Endothelial cell (in vitro differentiated cells): ENCODE data around the gene CDK5. TPM values are rescaled to one million over a fixed set of nuclear protein-coding genes. Genes with fewer than 3 reads are reported as not detected.

Experiments
- DNase-seq: peaks from one replicate; pipeline ENCODE4 v3.0.0; 2021; ENCODE audit warnings: low spot score
- H3K27ac Mint-ChIP-seq: one replicate; pipeline ENCODE4 v1.8.0; 2021; ENCODE audit warnings: mixed read lengths, inconsistent platforms; ENCODE audit not compliant: unreplicated experiment
- H3K27me3 Mint-ChIP-seq: one replicate; pipeline ENCODE4 v1.8.0; 2021; ENCODE audit warnings: mild to moderate bottlenecking, moderate library complexity, mixed read lengths, inconsistent platforms; ENCODE audit not compliant: unreplicated experiment
- H3K36me3 Mint-ChIP-seq: one replicate; pipeline ENCODE4 v1.8.0; 2021; ENCODE audit warnings: mild to moderate bottlenecking, low read depth, mixed read lengths, inconsistent platforms; ENCODE audit not compliant: unreplicated experiment
- H3K4me1 Mint-ChIP-seq: one replicate; pipeline ENCODE4 v1.8.0; 2021; ENCODE audit warnings: mild to moderate bottlenecking, mixed read lengths, inconsistent platforms; ENCODE audit not compliant: unreplicated experiment
- H3K4me3 Mint-ChIP-seq: one replicate; pipeline ENCODE4 v1.8.0; 2021; ENCODE audit warnings: mild to moderate bottlenecking, mixed read lengths, inconsistent platforms; ENCODE audit not compliant: unreplicated experiment
- H3K9me3 Mint-ChIP-seq: one replicate; pipeline ENCODE4 v1.8.0; 2021; ENCODE audit warnings: mixed read lengths, inconsistent platforms; ENCODE audit not compliant: unreplicated experiment
- CTCF ChIP-seq: fragments of 200-600 bp; sonication (generic); IDR thresholded peaks from one replicate; pipeline ENCODE4 v1.5.0; 2021; ENCODE audit warnings: antibody characterized with exemption; ENCODE audit not compliant: unreplicated experiment
- total RNA-seq: library from RNA; stranded (reverse); fragmentation: NEBNext Ultra II Directional; extraction: Animal tissue kit (Norgen Biotek cat#: 25700); gene quantifications from one replicate; pipeline ENCODE4 v1.2.1, GENCODE V29; 2021; ENCODE audit not compliant: unreplicated experiment

CDK5 gene
- total RNA-seq, 1 donor from 2014 or later = 26.7 TPM

DNA sequence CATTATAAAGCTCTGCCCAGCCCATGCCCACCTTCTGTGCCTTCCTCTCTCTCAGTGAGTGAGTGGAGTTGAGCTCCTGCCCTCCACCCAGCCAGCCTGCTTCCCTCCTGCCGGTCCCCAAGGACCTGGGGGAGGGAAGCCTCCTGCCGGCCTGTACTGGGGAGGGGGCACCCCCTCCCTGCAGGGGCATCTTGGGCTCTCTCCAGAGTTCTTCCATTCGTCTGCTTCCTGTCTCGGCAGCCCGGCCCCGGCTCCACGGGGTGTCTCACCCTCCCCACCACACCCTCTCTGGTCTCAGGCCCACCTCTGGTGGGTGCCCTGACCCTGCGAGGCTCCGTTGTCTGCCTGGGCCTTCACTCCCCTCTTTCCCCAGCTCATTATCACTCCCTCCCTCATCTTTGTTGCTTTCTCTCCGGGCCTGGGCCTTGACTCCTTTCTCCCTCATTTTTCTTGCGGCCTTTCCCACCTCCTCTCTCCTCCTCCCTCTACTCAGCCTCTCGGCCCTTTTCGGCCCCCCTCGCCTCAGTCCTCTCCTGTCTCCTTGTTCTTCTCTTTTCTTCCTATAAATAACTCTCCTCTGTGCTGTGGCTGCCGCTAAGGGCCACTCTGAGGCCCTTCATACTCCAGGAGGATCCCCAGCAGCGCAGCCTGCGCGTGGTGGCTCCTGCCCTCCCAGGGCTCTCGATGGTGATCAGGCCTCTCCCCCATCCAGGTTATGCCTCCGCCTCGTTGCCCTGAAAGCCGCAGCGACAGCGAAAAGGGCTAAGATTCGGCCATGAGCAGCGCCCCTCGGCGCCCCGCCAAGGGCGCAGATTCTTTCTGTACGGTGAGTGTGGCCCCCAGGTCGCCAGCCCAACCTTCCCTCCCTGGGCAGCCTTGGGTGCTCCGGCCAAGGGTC is 3.8 kb upstream of the CDK5 start:
- Mint-ChIP-seq H3K9me3 (no peaks in the 10 kb centered on the region), H3K4me3 (peak overlapping the region; percentile 85), H3K27me3 (peaks cover 11% of the 10 kb centered on the region), H3K27ac (no peak overlapping the region), H3K4me1 (peaks cover 30% of the 10 kb centered on the region), H3K36me3 (peaks cover 8% of the 10 kb centered on the region)
- DNase-seq = no peak
- TF ChIP-seq CTCF = no peak

DNA sequence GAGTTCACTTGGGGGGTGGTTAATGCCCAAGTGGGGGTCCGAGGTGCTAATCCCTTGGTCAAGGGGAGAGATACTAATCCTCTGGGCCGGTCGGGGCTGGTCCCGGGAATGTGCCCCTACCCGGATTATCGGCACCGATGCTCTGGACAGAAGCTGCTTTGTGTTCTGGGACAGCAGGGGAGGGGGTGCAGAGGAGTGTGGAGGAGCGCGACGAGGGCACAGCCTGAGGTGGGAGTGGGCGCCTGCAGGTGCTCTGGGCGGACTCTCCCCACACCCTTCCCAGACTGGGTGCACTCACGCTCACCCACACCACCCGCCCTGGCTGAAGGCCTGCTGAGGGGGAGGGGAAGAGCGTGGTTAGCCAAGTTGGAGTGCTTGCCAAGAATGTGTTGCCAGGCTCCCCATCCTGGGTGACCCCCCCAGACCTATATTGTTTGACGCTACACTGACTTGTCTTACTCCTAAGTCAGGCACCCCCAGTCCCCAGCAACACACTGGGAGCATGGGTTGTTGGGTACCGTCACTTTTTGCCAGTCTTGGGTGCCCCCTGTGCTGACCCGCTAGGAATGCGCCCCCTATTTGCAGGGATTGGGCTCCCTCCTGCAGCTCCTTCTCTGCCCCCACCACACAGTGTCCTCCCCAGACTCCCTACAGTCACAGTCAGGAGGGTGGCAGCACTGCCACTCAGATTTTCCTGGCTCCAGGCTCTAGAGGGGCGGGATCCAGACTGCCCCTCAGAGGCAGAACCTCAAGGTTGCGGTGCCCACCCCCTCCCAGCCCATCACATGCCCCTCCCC is 2.9 kb upstream of the CDK5 start:
- no peak for TF ChIP-seq CTCF
- Mint-ChIP-seq H3K36me3 (peaks cover 8% of the 10 kb centered on the region), H3K27ac (no peak overlapping the region), H3K4me1 (peaks cover 35% of the 10 kb centered on the region), H3K27me3 (peaks cover 11% of the 10 kb centered on the region), H3K9me3 (no peaks in the 10 kb centered on the region), H3K4me3 (peak overlapping the region; percentile 88)
- no peak for DNase-seq

GRCh38 chr7:151060113-151060415 is 2.4 kb upstream of the CDK5 start:
- Mint-ChIP-seq H3K9me3 (no peaks in the 10 kb centered on the region), H3K4me3 (peak overlapping the region; percentile 88), H3K36me3 (peaks cover 3% of the 10 kb centered on the region), H3K4me1 (peaks cover 35% of the 10 kb centered on the region), H3K27me3 (peaks cover 11% of the 10 kb centered on the region), H3K27ac (no peak overlapping the region)
- peak; percentile 38 for TF ChIP-seq CTCF
- no peak for DNase-seq

DNA sequence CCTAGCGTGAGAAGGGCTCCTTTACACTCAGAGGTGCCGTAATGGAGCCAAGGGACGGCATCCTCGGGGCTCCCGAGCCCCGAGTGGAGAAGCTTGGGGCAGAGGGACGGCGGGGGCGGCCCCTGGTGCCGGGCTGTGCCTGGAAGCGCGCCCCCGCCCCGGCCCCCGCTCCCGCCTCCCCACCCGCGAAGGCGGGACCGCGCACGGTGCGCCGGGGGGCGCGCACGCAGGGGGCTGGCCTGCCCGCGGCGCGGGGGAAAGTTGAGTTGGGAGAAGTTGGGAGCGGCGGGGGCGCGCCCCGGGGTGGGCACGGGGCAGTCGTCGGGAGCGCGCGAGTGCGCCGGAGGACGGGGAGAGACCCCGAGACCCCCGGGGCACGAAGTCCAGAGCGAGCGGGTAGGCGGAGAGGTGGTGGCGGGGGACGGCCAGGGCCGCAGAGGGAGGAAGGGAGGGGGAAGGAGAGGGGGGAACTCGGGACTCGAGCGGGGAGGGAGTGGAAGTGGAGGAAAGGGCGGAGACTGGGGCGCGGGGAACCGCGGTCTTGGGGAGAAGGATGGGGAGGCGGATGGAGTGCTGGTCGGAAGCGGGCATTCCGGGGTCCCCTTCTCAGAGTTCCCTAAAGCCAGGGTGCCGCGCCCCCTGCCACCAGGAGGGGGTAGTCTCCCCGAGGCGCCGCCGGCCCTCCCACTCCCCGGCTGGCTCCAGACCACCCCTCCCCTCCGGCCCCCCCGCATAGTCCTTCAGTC is 1.8 kb upstream of the CDK5 start, which contains the start of gene SLC4A2:
TSS of gene SLC4A2 (plus strand) at position 223 of the 746 bp plus-strand sequence. CDS start 2,399 bp downstream, outside the sequence.
- TF ChIP-seq CTCF = peak; percentile 67

More for the DNA sequence above, 1.8 kb upstream of the CDK5 start, which contains the start of gene SLC4A2:
- peak; percentile 65 for DNase-seq
- Mint-ChIP-seq H3K4me1 (peaks cover 35% of the 10 kb centered on the region), H3K27ac (peak within 1 kb of the TSS; percentile 89), H3K27me3 (peaks cover 13% of the 10 kb centered on the region), H3K9me3 (no peaks in the 10 kb centered on the region), H3K36me3 (peaks cover 3% of the 10 kb centered on the region), H3K4me3 (peak within 1 kb of the TSS; percentile 96)
